Panc1 (cell line): Measurements from ENCODE around the gene NEB. TPM values are rescaled to one million over a fixed set of nuclear protein-coding genes. Genes with fewer than 3 reads are reported as not detected.

ENCODE experiments used
- ATAC-seq: fragments of 200-7000 bp; cut with Tn5 transposase; 2 replicates; pipeline ENCODE4 v1.9.1; 2020; ENCODE audit warnings: mild to moderate bottlenecking, moderate library complexity
- BruUV-seq: library from RNA; stranded (reverse); fragments of 400-500 nt; replicated peaks from 2 replicates; lab custom pipeline; 2021; lab: Mats Ljungman, UMichigan
- CTCF ChIA-PET: fragments of 300-600 bp; sonication (Branson Sonifier 250); formaldehyde crosslinking; loops from one replicate; lab custom pipeline; 2022; ENCODE audit warnings: antibody characterized with exemption; lab: Charles Lee
- POLR2A ChIA-PET: fragments of 300-600 bp; sonication (Branson Sonifier 250); formaldehyde crosslinking; loops from one replicate; lab custom pipeline; 2022; ENCODE audit warnings: antibody characterized with exemption; lab: Charles Lee
- DNase-seq: peaks from one replicate; pipeline ENCODE4 v3.0.0-alpha.2; 2010; ENCODE audit warnings: low read depth, low spot score
- H3K27ac ChIP-seq: 2 replicates; pipeline ENCODE4 v1.5.1; 2011; ENCODE audit warnings: mild to moderate bottlenecking, low read length, inconsistent platforms
- H3K27me3 ChIP-seq: fragments of 200-500 bp; sonication (Bioruptor generic); 2 replicates; pipeline ENCODE4 v1.6.0; 2014; ENCODE audit warnings: low read length, inconsistent platforms; ENCODE audit not compliant: control insufficient read depth, insufficient read depth
- H3K36me3 ChIP-seq: fragments of 200-500 bp; sonication (Bioruptor generic); 2 replicates; pipeline ENCODE4 v1.5.1; 2014; ENCODE audit warnings: inconsistent platforms, mild to moderate bottlenecking, low read length, moderate library complexity; ENCODE audit not compliant: control insufficient read depth, insufficient read depth
- H3K4me1 ChIP-seq: 2 replicates; pipeline ENCODE4 v1.5.1; 2011; ENCODE audit warnings: inconsistent platforms, mild to moderate bottlenecking, low read length, moderate library complexity; ENCODE audit not compliant: control insufficient read depth, insufficient read depth
- H3K4me3 ChIP-seq, 2 experiments: 2 replicates each; pipeline ENCODE4 v1.5.1; 2011 to 2012; ENCODE audit warnings: low read depth in 2 of 2, low read length in 2 of 2, mild to moderate bottlenecking in 2 of 2, inconsistent platforms in 1 of 2, moderate library complexity in 1 of 2
- H3K9me3 ChIP-seq: fragments of 200-500 bp; sonication (Bioruptor generic); 2 replicates; pipeline ENCODE4 v1.5.1; 2014; ENCODE audit warnings: low read depth, mild to moderate bottlenecking, inconsistent platforms, low read length, moderate library complexity; ENCODE audit not compliant: control insufficient read depth, insufficient read depth
- CTCF ChIP-seq: fragments of 450-650 bp; IDR thresholded peaks from 2 replicates; pipeline ENCODE4 v1.5.1; 2017; ENCODE audit warnings: mild to moderate bottlenecking
- POLR2AphosphoS5 ChIP-seq: IDR thresholded peaks from 2 replicates; pipeline ENCODE4 v1.6.1; 2012; ENCODE audit warnings: mild to moderate bottlenecking, low read depth, low read length, moderate library complexity
- SIN3A ChIP-seq: IDR thresholded peaks from 2 replicates; pipeline ENCODE4 v1.6.1; 2012; ENCODE audit warnings: low read depth, mild to moderate bottlenecking, low read length, moderate library complexity, borderline replicate concordance; ENCODE audit not compliant: insufficient read depth
- TCF7L2 ChIP-seq: IDR thresholded peaks from 2 replicates; pipeline ENCODE4 v1.6.1; 2011; ENCODE audit warnings: mild to moderate bottlenecking, low read depth, low read length, inconsistent platforms
- in situ Hi-C: cut with HindIII; loops from 2 replicates; pipeline ENCODE4 v1.10.0; 2016; ENCODE audit warnings: low sequenced_read_pairs, low pct_unique_long_range_greater_than_20kb
- intact Hi-C: fragments of 100-400 bp; cut with micrococcal nuclease; formaldehyde crosslinking; loops from one replicate; pipeline ENCODE4 v1.10.0; 2022; ENCODE audit not compliant: unreplicated experiment
- total RNA-seq: library from RNA; stranded (reverse); gene quantifications from one replicate; pipeline ENCODE4 v1.2.1, GENCODE V29; 2021; ENCODE audit not compliant: unreplicated experiment
- TF ChIP-seq, protein P1 (sequence below), 2 experiments: IDR thresholded peaks; 2 replicates each; pipeline ENCODE4 v1.6.1; 2011 to 2012; ENCODE audit warnings: low read depth in 2 of 2, control low read depth in 1 of 2, low read length in 1 of 2, mild to moderate bottlenecking in 1 of 2, moderate library complexity in 1 of 2; ENCODE audit not compliant: insufficient read depth in 1 of 2

NEB gene
- total RNA-seq, 1 experiment from 2014 or later = 0.10 TPM

- H3K4me1 ChIP-seq = no peaks in the 10 kb centered on the region
- intact Hi-C loops = no loop called here
- DNase-seq = no peak
- H3K36me3 ChIP-seq = no peaks in the 10 kb centered on the region
- CTCF ChIA-PET = no interaction called here
- TF ChIP-seq CTCF (no peak), POLR2AphosphoS5 (no peak), SIN3A (no peak), TCF7L2 (no peak)
- TF ChIP-seq, protein P1, sequence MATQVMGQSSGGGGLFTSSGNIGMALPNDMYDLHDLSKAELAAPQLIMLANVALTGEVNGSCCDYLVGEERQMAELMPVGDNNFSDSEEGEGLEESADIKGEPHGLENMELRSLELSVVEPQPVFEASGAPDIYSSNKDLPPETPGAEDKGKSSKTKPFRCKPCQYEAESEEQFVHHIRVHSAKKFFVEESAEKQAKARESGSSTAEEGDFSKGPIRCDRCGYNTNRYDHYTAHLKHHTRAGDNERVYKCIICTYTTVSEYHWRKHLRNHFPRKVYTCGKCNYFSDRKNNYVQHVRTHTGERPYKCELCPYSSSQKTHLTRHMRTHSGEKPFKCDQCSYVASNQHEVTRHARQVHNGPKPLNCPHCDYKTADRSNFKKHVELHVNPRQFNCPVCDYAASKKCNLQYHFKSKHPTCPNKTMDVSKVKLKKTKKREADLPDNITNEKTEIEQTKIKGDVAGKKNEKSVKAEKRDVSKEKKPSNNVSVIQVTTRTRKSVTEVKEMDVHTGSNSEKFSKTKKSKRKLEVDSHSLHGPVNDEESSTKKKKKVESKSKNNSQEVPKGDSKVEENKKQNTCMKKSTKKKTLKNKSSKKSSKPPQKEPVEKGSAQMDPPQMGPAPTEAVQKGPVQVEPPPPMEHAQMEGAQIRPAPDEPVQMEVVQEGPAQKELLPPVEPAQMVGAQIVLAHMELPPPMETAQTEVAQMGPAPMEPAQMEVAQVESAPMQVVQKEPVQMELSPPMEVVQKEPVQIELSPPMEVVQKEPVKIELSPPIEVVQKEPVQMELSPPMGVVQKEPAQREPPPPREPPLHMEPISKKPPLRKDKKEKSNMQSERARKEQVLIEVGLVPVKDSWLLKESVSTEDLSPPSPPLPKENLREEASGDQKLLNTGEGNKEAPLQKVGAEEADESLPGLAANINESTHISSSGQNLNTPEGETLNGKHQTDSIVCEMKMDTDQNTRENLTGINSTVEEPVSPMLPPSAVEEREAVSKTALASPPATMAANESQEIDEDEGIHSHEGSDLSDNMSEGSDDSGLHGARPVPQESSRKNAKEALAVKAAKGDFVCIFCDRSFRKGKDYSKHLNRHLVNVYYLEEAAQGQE (IDR thresholded peaks at IDR 0.05; ENCODE audit: insufficient read depth in 1 of 2, low read depth in 2 of 2, low read length in 1 of 2) = no peak
- H3K27ac ChIP-seq = no peak overlapping the region
- peaks cover 15% of the 10 kb centered on the region for H3K27me3 ChIP-seq
- POLR2A ChIA-PET = no interaction called here
- no peak for ATAC-seq
- BruUV-seq = no TSS peak
- no peaks in the 10 kb centered on the region for H3K9me3 ChIP-seq
- no peak overlapping the region for H3K4me3 ChIP-seq
- in situ Hi-C loops = no loop called here
Observed at GRCh38 chr2:151678849-151679248, 55.4 kb downstream of the NEB start.

GRCh38 chr2:151673016-151673415 lies 61.3 kb downstream of the NEB start:
- Histone ChIP-seq H3K36me3 (no peaks in the 10 kb centered on the region), H3K4me1 (no peaks in the 10 kb centered on the region), H3K27me3 (peaks cover 12% of the 10 kb centered on the region), H3K9me3 (no peaks in the 10 kb centered on the region), H3K4me3 (no peak overlapping the region), H3K27ac (no peak overlapping the region)
- intact Hi-C loops = no loop called here
- POLR2A ChIA-PET = no interaction called here
- in situ Hi-C loops = no loop called here
- DNase-seq (no peak), ATAC-seq (no peak)
- CTCF ChIA-PET = no interaction called here
- no TSS peak for BruUV-seq
- no peak for TF ChIP-seq TCF7L2
- no peak for TF ChIP-seq POLR2AphosphoS5
- TF ChIP-seq CTCF = no peak
- TF ChIP-seq SIN3A = no peak
- TF ChIP-seq, protein P1 (IDR thresholded peaks at IDR 0.05; ENCODE audit: insufficient read depth in 1 of 2, low read depth in 2 of 2, low read length in 1 of 2) = no peak
